GM23248 (cell line): ENCODE results near the gene NOXA1.

Experiments used
- EZH2 ChIP-seq: fragments of 200-600 bp; sonication (generic); IDR thresholded peaks from 2 replicates; pipeline ENCODE4 v1.6.1; 2018; ENCODE audit warnings: antibody characterized with exemption, mild to moderate bottlenecking; ENCODE audit not compliant: insufficient read depth, poor library complexity, severe bottlenecking
- EZH2phosphoT487 ChIP-seq: fragments of 200-600 bp; sonication (generic); IDR thresholded peaks from 2 replicates; pipeline ENCODE4 v1.6.1; 2018; ENCODE audit warnings: antibody characterized with exemption, moderate library complexity, mild to moderate bottlenecking, low read depth; ENCODE audit not compliant: insufficient read depth

DNA sequence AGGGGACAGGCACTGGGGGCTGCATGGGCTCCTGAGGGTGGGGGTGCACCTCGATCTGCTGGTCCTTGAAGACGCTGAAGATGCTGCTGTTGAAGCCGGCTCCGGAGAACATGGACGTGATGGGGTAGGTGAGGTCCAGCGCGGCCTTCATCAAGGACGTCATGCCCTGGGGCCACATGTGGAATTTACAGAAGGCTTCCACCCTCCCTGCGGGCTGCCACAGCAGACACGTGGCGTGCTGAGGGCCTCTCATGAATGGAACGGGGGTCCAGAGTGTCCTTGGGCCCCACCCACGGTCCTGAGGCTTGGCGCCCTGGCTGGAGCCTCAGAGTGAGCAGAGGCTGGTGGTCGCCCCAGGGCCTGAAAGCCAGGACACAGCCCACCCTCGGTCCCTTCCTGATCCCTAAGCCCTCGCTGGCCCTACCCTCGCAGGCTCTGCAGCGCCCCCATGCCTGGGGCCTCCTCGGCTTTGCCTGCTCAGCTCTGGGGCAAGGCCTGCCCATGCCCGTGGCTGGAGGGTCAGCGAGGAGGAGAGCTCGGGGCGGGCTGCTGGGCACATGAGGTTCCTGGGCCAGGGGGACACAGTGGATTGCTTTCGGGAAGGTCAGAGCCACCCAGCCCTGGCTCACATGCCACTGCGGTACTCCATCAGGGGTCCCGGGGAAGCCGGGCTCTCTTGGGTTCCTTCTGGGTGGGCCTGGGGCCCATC is 41.3 kb downstream of the NOXA1 start:
- TF ChIP-seq EZH2phosphoT487, result no peak
- TF ChIP-seq EZH2, result no peak
